ENCODE measurements around the gene CDC37L1. TPM values are rescaled to one million over a fixed set of nuclear protein-coding genes. Genes with fewer than 3 reads are reported as not detected.

Gene CDC37L1
- total RNA-seq, 4 donors from 2014 or later, result 12.0 to 28.7 (median 20.0) TPM

DNA sequence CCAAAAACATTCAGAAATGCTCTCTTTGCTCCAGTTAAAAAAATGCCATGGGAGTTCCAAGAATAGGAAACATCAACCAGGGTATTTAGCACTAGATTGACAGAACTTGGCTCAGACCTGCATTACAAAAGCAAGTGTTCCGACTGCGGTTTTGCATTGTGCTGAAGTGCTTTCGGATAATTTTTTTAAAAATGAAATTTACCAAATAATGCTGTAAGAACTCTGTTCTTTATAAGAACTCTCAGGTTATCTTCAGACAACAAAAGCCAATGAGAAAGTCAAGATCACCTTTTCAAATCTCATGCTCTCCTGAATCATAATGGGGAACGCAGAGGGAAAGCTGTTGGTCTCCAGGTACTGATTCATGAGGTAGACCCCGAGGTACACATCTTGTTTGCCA lies 17.8 kb upstream of the CDC37L1 start:
- peak overlapping the region; percentile 87 to 94 (median 92) for H3K27ac ChIP-seq
- intact Hi-C loops (cut with DNase I; ENCODE audit: low total_unique reads), result loop anchor here (2.0 kb wide), 1 partner anchor 17 kb away; the partner anchor contains the start of gene CDC37L1

DNA sequence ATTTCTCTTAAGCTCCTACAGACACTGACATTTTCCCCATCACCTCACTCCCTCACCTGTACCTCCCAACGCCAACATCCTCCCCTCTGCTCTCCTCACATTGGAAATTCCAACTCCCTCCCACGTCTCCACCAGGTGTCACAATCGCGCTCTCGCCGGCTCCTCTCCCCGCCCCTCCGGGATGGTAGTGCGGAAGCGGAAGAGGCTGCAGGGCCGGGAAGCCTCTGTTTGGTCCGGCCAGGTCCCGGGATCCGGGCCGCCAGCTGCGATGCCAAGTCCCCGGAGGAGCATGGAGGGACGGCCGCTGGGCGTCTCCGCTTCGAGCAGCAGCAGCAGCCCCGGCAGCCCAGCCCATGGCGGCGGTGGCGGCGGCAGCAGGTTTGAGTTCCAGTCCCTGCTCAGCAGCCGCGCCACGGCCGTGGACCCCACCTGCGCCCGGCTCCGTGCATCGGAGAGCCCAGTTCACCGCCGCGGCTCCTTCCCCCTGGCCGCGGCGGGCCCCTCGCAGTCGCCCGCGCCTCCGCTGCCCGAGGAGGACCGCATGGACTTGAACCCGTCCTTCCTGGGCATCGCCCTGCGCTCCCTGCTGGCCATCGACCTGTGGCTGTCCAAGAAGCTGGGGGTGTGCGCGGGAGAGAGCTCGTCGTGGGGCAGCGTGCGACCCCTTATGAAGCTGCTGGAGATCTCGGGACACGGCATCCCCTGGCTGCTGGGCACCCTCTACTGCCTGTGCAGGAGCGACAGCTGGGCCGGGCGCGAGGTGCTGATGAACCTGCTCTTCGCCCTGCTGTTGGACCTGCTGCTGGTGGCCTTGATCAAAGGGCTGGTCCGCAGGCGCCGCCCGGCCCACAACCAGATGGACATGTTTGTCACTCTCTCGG lies 17.0 kb upstream of the CDC37L1 start, which contains the start of gene PLPP6:
Gene PLPP6, plus strand, starts transcription at position 187 of the 881 bp plus-strand sequence. Its CDS starts 82 bp downstream, at position 269.
- peaks cover 3 to 54% (median 30%) of the 10 kb centered on the region in 4 donors for H3K4me1 ChIP-seq
- H3K4me3 ChIP-seq, result peak within 1 kb of the TSS; percentile 62 to 99 (median 82)
- TF ChIP-seq, protein P1, sequence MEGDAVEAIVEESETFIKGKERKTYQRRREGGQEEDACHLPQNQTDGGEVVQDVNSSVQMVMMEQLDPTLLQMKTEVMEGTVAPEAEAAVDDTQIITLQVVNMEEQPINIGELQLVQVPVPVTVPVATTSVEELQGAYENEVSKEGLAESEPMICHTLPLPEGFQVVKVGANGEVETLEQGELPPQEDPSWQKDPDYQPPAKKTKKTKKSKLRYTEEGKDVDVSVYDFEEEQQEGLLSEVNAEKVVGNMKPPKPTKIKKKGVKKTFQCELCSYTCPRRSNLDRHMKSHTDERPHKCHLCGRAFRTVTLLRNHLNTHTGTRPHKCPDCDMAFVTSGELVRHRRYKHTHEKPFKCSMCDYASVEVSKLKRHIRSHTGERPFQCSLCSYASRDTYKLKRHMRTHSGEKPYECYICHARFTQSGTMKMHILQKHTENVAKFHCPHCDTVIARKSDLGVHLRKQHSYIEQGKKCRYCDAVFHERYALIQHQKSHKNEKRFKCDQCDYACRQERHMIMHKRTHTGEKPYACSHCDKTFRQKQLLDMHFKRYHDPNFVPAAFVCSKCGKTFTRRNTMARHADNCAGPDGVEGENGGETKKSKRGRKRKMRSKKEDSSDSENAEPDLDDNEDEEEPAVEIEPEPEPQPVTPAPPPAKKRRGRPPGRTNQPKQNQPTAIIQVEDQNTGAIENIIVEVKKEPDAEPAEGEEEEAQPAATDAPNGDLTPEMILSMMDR (IDR thresholded peaks at IDR 0.05), result peak; percentile 46 to 71 (median 55)
- TF ChIP-seq POLR2A (IDR thresholded peaks at IDR 0.05) (peak; percentile 87), POLR2AphosphoS5 (IDR thresholded peaks at IDR 0.05) (peak; percentile 78 to 94 (median 92)), EP300 (IDR thresholded peaks at IDR 0.05; ENCODE audit: low read depth) (no peak)
- H3K27ac ChIP-seq, result peak within 1 kb of the TSS; percentile 87 to 94 (median 92)
- H3K9me3 ChIP-seq, result no peaks in the 10 kb centered on the region
- no peaks in the 10 kb centered on the region for H3K27me3 ChIP-seq
- DNase-seq, result peak; percentile 93
- in situ Hi-C loops (cut with MboI; ENCODE audit: low pct_ligation_motif_present in 1 of 4, low pct_unique_long_range_greater_than_20kb in 1 of 4, low sequenced_read_pairs in 3 of 4) (loop anchor here in 1 of 4 donors (25.0 kb wide), 1 partner anchor 325 kb away; the partner anchor contains the start of gene JAK2), intact Hi-C loops (cut with DNase I; ENCODE audit: low total_unique reads) (loop anchor here (2.0 kb wide), 1 partner anchor 16 kb away; the partner anchor contains the start of gene CDC37L1)
- no peaks in the 10 kb centered on the region for H3K36me3 ChIP-seq
- WGBS, 2 donors (ENCODE audit: low coverage in 1 of 2), result 8% methylated on average over 40 of the region's 70 CpGs; no CpG with 5 or more reads in 1 of the 2 donors

More for the DNA sequence above, 17.8 kb upstream of the CDC37L1 start:
- DNase-seq, result no peak
- Histone ChIP-seq H3K4me1 (peaks cover 3 to 50% (median 28%) of the 10 kb centered on the region in 4 donors), H3K36me3 (no peaks in the 10 kb centered on the region), H3K4me3 (peak overlapping the region in 3 of 4 donors; percentile 68 to 99 (median 96)), H3K9me3 (no peaks in the 10 kb centered on the region), H3K27me3 (no peaks in the 10 kb centered on the region)
- no peak for TF ChIP-seq POLR2AphosphoS5 (IDR thresholded peaks at IDR 0.05)
- TF ChIP-seq, protein P1 (IDR thresholded peaks at IDR 0.05), result no peak
- no peak for TF ChIP-seq EP300 (IDR thresholded peaks at IDR 0.05; ENCODE audit: low read depth)
- no peak for TF ChIP-seq POLR2A (IDR thresholded peaks at IDR 0.05)
- 39 to 40% methylated on average over 5 of the region's 5 CpGs for whole genome bisulfite sequencing, 2 donors (ENCODE audit: low coverage in 1 of 2)
- in situ Hi-C loops (cut with MboI; ENCODE audit: low pct_ligation_motif_present in 1 of 4, low pct_unique_long_range_greater_than_20kb in 1 of 4, low sequenced_read_pairs in 3 of 4), result loop anchor here in 1 of 4 donors (25.0 kb wide), 1 partner anchor 326 kb away; the partner anchor contains the start of gene JAK2

DNA sequence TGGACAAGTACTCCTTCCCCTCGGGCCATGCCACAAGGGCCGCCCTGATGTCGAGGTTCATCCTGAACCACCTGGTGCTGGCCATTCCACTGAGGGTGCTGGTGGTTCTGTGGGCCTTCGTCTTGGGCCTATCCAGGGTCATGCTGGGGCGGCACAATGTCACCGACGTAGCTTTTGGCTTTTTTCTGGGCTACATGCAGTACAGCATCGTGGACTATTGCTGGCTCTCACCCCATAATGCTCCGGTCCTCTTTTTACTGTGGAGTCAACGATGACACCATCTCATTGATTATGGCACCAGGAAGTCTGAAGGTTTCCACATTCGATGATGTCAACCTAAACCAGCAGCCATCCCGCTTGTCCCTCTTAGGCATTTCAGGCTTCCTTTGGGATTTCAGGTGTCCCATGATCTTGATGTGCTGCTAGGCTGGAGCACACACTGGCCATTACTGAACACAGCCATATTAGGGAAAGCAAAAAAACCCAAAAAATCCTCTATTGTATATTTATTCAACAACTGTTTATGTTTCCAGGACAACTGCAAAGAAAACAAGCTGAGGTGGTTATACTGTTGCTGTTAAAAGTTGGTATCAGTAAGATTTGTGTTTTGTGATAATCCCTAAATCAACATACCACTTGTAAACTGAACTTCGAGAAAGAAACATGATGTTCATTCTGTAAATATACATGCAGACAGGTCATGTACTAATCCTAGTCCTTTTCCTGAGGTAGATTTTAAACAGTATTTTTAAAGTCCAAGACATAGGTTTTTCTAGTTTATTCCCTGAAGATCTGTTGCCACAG lies 16.2 kb upstream of the CDC37L1 start:
- TF ChIP-seq POLR2AphosphoS5 (IDR thresholded peaks at IDR 0.05), result peak in 2 of 3 donors; percentile 25 to 27
- no peak for TF ChIP-seq EP300 (IDR thresholded peaks at IDR 0.05; ENCODE audit: low read depth)
- peak overlapping the region; percentile 87 to 94 (median 92) for H3K27ac ChIP-seq
- DNase-seq, result no peak
- peak overlapping the region; percentile 62 to 99 (median 82) for H3K4me3 ChIP-seq
- 20 to 32% methylated on average over 1 to 13 of the region's 13 CpGs for WGBS, 2 donors (ENCODE audit: low coverage in 1 of 2)
- intact Hi-C loops (cut with DNase I; ENCODE audit: low total_unique reads), result loop anchor here (2.0 kb wide), 1 partner anchor 16 kb away; the partner anchor contains the start of gene CDC37L1
- H3K27me3 ChIP-seq, result no peaks in the 10 kb centered on the region
- H3K9me3 ChIP-seq, result no peaks in the 10 kb centered on the region
- H3K4me1 ChIP-seq, result peaks cover 3 to 48% (median 27%) of the 10 kb centered on the region in 4 donors
- in situ Hi-C loops (cut with MboI; ENCODE audit: low pct_ligation_motif_present in 1 of 4, low pct_unique_long_range_greater_than_20kb in 1 of 4, low sequenced_read_pairs in 3 of 4), result loop anchor here in 1 of 4 donors (25.0 kb wide), 1 partner anchor 324 kb away; the partner anchor contains the start of gene JAK2
- H3K36me3 ChIP-seq, result no peaks in the 10 kb centered on the region

DNA sequence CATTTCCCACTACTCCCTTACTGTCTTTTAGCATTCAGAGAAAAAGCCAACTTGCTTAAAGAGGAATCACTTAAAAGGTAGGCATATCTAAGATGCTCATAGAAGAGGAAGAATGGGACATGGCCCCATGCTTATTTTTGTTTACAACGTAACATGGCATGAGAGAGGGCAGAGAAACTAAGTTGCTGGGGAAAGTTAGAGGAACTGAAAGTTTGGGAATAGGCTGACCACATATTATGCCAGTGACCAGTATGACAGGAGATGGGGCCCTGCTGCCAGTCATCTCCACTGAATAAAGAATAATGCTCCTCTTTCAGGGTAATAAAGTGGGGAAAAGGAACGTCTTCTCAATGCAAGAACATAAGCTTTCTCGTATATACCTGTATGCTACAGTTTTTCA lies 15.4 kb upstream of the CDC37L1 start:
- in situ Hi-C loops (cut with MboI; ENCODE audit: low pct_ligation_motif_present in 1 of 4, low pct_unique_long_range_greater_than_20kb in 1 of 4, low sequenced_read_pairs in 3 of 4), result loop anchor here in 1 of 4 donors (25.0 kb wide), 1 partner anchor 323 kb away; the partner anchor contains the start of gene JAK2

More for the DNA sequence above, 15.4 kb upstream of the CDC37L1 start:
- no peak for DNase-seq
- Histone ChIP-seq H3K36me3 (no peaks in the 10 kb centered on the region), H3K9me3 (no peaks in the 10 kb centered on the region), H3K4me1 (peaks cover 3 to 46% (median 26%) of the 10 kb centered on the region in 4 donors), H3K27ac (peak overlapping the region; percentile 13 to 94 (median 88)), H3K27me3 (no peaks in the 10 kb centered on the region), H3K4me3 (peak overlapping the region in 1 of 4 donors; percentile 99)
- WGBS, 2 donors (ENCODE audit: low coverage in 1 of 2), result 65 to 79% methylated on average over 3 of the region's 3 CpGs
- intact Hi-C loops (cut with DNase I; ENCODE audit: low total_unique reads), result loop anchor here (2.0 kb wide), 1 partner anchor 15 kb away; the partner anchor contains the start of gene CDC37L1
- no peak for TF ChIP-seq POLR2A (IDR thresholded peaks at IDR 0.05)
- TF ChIP-seq, protein P1 (IDR thresholded peaks at IDR 0.05), result no peak
- TF ChIP-seq POLR2AphosphoS5 (IDR thresholded peaks at IDR 0.05), result no peak
- TF ChIP-seq EP300 (IDR thresholded peaks at IDR 0.05; ENCODE audit: low read depth), result no peak

Data from transverse colon (tissue), 4 donors.